KMS-11 (cell line): ENCODE measurements around the gene PDAP1.
A peak's percentile ranks its signal among the peaks of the same experiment; 100 is the strongest.
"Not testable (repeated sequence)": the region's sequence is repeated elsewhere in the genome, so short reads cannot be mapped to it uniquely, and the experiment has no call there.

ENCODE experiments used
- H2AFZ ChIP-seq: fragments of 200-600 bp; sonication (generic); 2 replicates; pipeline ENCODE4 v1.6.1; 2016; ENCODE audit warnings: antibody characterized with exemption, mixed run types, low read depth
- H3K27ac ChIP-seq: fragments of 200-600 bp; sonication (generic); 2 replicates; pipeline ENCODE4 v1.6.1; 2016; ENCODE audit warnings: mild to moderate bottlenecking, mixed run types
- H3K27me3 ChIP-seq: fragments of 200-600 bp; sonication (generic); 2 replicates; pipeline ENCODE4 v1.6.1; 2017; ENCODE audit warnings: mild to moderate bottlenecking, low read depth, mixed run types, moderate library complexity; ENCODE audit not compliant: insufficient read depth
- H3K36me3 ChIP-seq: fragments of 200-600 bp; sonication (generic); 2 replicates; pipeline ENCODE4 v1.6.1; 2017; ENCODE audit warnings: mild to moderate bottlenecking, mixed run types; ENCODE audit not compliant: insufficient read depth
- H3K4me1 ChIP-seq: fragments of 200-600 bp; sonication (generic); 2 replicates; pipeline ENCODE4 v1.6.1; 2016; ENCODE audit warnings: mild to moderate bottlenecking, low read depth, mixed run types; ENCODE audit not compliant: poor library complexity, severe bottlenecking
- H3K4me2 ChIP-seq: fragments of 200-600 bp; sonication (generic); 2 replicates; pipeline ENCODE4 v1.7.0; 2016; ENCODE audit warnings: mild to moderate bottlenecking, mixed run types
- H3K4me3 ChIP-seq: fragments of 200-600 bp; sonication (generic); IDR thresholded peaks from 2 replicates; pipeline ENCODE4 v1.6.1; 2017; ENCODE audit warnings: low read depth, low read length, mixed read lengths; ENCODE audit not compliant: insufficient read depth
- H3K79me2 ChIP-seq: fragments of 200-600 bp; sonication (generic); 2 replicates; pipeline ENCODE4 v1.6.1; 2016; ENCODE audit warnings: low read depth, mixed run types; ENCODE audit not compliant: insufficient read depth
- H3K9ac ChIP-seq: fragments of 200-600 bp; sonication (generic); 2 replicates; pipeline ENCODE4 v1.6.1; 2016; ENCODE audit warnings: mild to moderate bottlenecking, mixed run types
- H4K20me1 ChIP-seq: fragments of 200-600 bp; sonication (generic); 2 replicates; pipeline ENCODE4 v1.6.1; 2016; ENCODE audit warnings: mild to moderate bottlenecking, mixed run types; ENCODE audit not compliant: insufficient read depth
- TF ChIP-seq, protein P1 (sequence below): fragments of 200-600 bp; sonication (generic); conservative IDR thresholded peaks from 2 replicates; pipeline ENCODE4 v1.6.1; 2017; ENCODE audit warnings: low read depth, mild to moderate bottlenecking, antibody characterized with exemption, low read length, moderate library complexity, mixed read lengths

The PDAP1 gene

DNA sequence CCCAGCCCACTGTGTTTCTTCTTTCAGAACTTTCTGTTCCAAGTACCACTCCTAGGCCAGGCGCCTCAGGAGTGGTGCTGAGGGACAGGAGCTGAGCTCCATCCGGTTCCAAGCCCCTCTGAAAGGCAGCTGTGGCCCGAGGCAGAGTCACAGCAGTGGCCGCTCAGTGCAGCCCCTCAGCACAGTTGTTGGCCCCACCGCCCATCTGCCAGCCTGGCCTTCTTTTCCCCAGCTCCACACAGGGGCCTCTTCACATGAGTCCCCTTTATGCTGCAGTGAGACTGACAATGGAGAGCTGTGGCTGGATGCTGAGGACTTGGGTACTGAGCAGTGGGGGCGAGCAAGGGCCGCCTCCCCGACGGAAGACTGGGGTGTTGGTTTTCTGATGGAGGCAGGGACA lies 9.9 kb upstream of the PDAP1 start:
- Histone ChIP-seq H4K20me1 (no peaks in the 10 kb centered on the region), H3K4me1 (peaks cover 6% of the 10 kb centered on the region), H3K27me3 (no peaks in the 10 kb centered on the region), H3K79me2 (0 out of 2 replicates have a peak, but pooled peaks cover 3% of the 10 kb centered on the region), H3K4me3 (no peak overlapping the region), H3K27ac (no peak overlapping the region), H3K9ac (no peak overlapping the region), H3K36me3 (peaks cover 9% of the 10 kb centered on the region), H2AFZ (no peak overlapping the region), H3K4me2 (no peak overlapping the region)
- TF ChIP-seq, protein P1, sequence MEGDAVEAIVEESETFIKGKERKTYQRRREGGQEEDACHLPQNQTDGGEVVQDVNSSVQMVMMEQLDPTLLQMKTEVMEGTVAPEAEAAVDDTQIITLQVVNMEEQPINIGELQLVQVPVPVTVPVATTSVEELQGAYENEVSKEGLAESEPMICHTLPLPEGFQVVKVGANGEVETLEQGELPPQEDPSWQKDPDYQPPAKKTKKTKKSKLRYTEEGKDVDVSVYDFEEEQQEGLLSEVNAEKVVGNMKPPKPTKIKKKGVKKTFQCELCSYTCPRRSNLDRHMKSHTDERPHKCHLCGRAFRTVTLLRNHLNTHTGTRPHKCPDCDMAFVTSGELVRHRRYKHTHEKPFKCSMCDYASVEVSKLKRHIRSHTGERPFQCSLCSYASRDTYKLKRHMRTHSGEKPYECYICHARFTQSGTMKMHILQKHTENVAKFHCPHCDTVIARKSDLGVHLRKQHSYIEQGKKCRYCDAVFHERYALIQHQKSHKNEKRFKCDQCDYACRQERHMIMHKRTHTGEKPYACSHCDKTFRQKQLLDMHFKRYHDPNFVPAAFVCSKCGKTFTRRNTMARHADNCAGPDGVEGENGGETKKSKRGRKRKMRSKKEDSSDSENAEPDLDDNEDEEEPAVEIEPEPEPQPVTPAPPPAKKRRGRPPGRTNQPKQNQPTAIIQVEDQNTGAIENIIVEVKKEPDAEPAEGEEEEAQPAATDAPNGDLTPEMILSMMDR, result no peak

DNA sequence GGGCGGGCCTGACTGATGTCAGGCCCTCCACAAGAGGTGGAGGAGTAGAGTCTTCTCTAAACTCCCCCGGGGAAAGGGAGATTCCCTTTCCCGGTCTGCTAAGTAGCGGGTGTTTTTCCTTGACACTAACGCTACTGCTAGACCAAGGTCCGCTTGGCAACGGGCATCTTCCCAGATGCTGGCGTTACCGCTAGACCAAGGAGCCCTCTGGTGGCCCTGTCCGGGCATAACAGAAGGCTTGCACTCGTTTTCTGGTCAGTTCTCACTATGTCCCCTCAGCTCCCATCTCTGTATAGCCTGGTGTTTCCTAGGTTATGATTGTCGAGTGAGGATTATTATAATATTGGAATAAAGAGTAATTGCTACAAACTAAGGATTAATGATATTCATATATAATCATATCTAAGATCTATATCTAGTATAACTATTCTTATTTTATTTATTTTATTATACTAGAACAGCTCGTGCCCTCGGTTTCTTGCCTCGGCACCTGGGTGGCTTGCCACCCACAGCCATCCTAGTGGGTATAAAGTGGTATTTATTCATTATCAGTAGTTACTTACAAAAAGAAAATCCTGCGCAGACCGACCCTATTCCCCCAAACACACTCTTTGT lies 7.2 kb upstream of the PDAP1 start:
- not testable (repeated sequence) for H3K27me3 ChIP-seq, H4K20me1 ChIP-seq, H2AFZ ChIP-seq, H3K4me3 ChIP-seq, H3K27ac ChIP-seq, H3K4me2 ChIP-seq, H3K9ac ChIP-seq
- Histone ChIP-seq H3K79me2 (peaks cover 20% of the 10 kb centered on the region), H3K4me1 (peaks cover 10% of the 10 kb centered on the region), H3K36me3 (peaks cover 11% of the 10 kb centered on the region)
- TF ChIP-seq, protein P1, result peak; percentile 40; the same call in 1 of the 2 replicates

DNA sequence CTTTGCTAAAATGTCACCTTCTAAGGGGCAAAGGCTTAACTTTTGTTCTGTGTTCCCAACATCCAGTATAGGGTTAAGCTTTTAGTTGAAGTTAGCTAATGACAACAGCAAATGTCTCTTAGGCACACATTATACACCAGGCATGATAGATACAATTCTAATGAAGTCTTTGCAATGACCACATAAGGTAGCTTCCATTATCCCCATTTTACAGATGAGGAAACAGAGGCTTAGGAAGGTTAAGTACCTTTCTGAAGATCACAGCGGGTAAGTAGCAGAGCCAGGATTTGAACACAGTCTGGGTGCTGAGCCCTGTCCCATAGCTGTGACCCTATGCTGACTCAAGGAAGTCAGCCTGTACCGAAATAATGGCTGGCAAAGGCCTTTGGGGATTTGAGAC lies 2.2 kb upstream of the PDAP1 start:
- Histone ChIP-seq H3K4me3 (no peak overlapping the region), H3K79me2 (peaks cover 69% of the 10 kb centered on the region), H3K36me3 (peaks cover 7% of the 10 kb centered on the region), H3K4me2 (peak overlapping the region; percentile 92; the same call in 1 of the 2 replicates), H4K20me1 (no peaks in the 10 kb centered on the region), H3K27me3 (no peaks in the 10 kb centered on the region), H3K4me1 (peaks cover 28% of the 10 kb centered on the region), H2AFZ (no peak overlapping the region), H3K27ac (no peak overlapping the region), H3K9ac (no peak overlapping the region)
- TF ChIP-seq, protein P1, result no peak

DNA sequence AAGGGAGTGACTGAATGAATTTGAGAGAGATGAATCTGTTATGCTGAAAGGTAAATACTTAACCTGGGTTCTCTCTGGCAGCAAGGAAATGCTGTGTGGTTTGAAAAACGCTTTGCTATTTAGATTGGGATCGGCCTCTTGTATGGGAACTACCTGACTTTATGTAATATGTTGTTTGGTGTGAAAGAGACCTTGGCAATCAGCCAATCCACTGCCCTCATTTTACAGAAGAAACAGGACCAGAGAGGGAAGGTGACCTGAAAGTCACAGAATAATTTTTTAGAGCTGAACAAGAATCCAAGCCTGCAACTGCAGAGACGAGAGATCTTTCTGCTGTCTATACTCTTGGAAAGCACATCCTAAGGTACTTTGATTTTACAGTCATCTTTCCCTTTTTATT lies 1.4 kb upstream of the PDAP1 start:
- TF ChIP-seq, protein P1, result no peak
- Histone ChIP-seq H3K36me3 (peaks cover 7% of the 10 kb centered on the region; the same call in 1 of the 2 replicates), H2AFZ (no peak overlapping the region), H3K27me3 (no peaks in the 10 kb centered on the region), H3K27ac (peak overlapping the region; percentile 32; the same call in 1 of the 2 replicates), H4K20me1 (no peaks in the 10 kb centered on the region), H3K4me3 (no peak overlapping the region), H3K9ac (peak overlapping the region; percentile 99; the same call in 1 of the 2 replicates), H3K79me2 (peaks cover 78% of the 10 kb centered on the region), H3K4me2 (peak overlapping the region; percentile 92), H3K4me1 (peaks cover 28% of the 10 kb centered on the region)
